H1 (cell line): ENCODE measurements around the gene MLLT11. TPM values are rescaled to one million over a fixed set of nuclear protein-coding genes. Genes with fewer than 3 reads are reported as not detected.

Experiments
- CTCF ChIA-PET: fragments of 300-600 bp; sonication (Branson Sonifier 250); formaldehyde crosslinking; loops from one replicate; lab custom pipeline; 2021; ENCODE audit not compliant: partially characterized antibody; lab: Charles Lee
- POLR2A ChIA-PET: fragments of 300-600 bp; sonication (Branson Sonifier 250); formaldehyde crosslinking; loops from one replicate; lab custom pipeline; 2021; ENCODE audit warnings: inconsistent platforms; ENCODE audit not compliant: partially characterized antibody; lab: Charles Lee
- DNase-seq, 2 experiments: peaks; one replicate each; pipeline versions ENCODE4 v3.0.0 to v3.0.0-alpha.2; 2010 to 2022; ENCODE audit warnings: low spot score in 2 of 2, low read depth in 1 of 2, mixed read lengths in 1 of 2
- FAIRE-seq: peaks from 2 replicates; lab custom pipeline; 2011; peaks lifted over from hg19 to GRCh38; lab: Jason Lieb, UNC
- H2AFZ ChIP-seq: 2 replicates; pipeline ENCODE4 v1.8.1; 2012; ENCODE audit warnings: low read length, inconsistent platforms
- H2AK5ac ChIP-seq: 2 replicates; pipeline ENCODE4 v1.6.1; 2013; ENCODE audit warnings: low read depth, low read length
- H2BK120ac ChIP-seq: replicated peaks from 2 replicates; pipeline ENCODE3; 2013; ENCODE audit warnings: low read depth, low read length, inconsistent platforms
- H2BK12ac ChIP-seq: 2 replicates; pipeline ENCODE4 v1.6.1; 2013; ENCODE audit warnings: low read depth, low read length
- H2BK15ac ChIP-seq: 2 replicates; pipeline ENCODE4 v1.6.1; 2013; ENCODE audit warnings: low read length
- H2BK20ac ChIP-seq: 2 replicates; pipeline ENCODE4 v1.6.1; 2013; ENCODE audit warnings: low read length
- H2BK5ac ChIP-seq: 2 replicates; pipeline ENCODE4 v1.6.1; 2013; ENCODE audit warnings: low read depth, low read length
- H3K14ac ChIP-seq: 2 replicates; pipeline ENCODE4 v1.6.1; 2013; ENCODE audit warnings: inconsistent platforms; ENCODE audit not compliant: insufficient read length
- H3K18ac ChIP-seq: 2 replicates; pipeline ENCODE4 v1.6.1; 2013; ENCODE audit warnings: low read length; ENCODE audit errors: extremely low read depth
- H3K23ac ChIP-seq: 2 replicates; pipeline ENCODE4 v1.6.1; 2013; ENCODE audit warnings: inconsistent platforms; ENCODE audit not compliant: insufficient read length
- H3K23me2 ChIP-seq: 2 replicates; pipeline ENCODE4 v1.6.1; 2013; ENCODE audit warnings: low read depth, low read length
- H3K27ac ChIP-seq: 2 replicates; pipeline ENCODE4 v1.6.1; 2011; ENCODE audit warnings: low read depth, low read length, inconsistent platforms
- H3K27me3 ChIP-seq, 4 experiments: replicated peaks in 1 of 4; 1 replicate in 1 of 4; 2 replicates in 3 of 4; pipeline versions ENCODE4 v1.6.1 to v1.8.1; 2011 to 2013; ENCODE audit warnings: low read length in 3 of 4, mild to moderate bottlenecking in 3 of 4, inconsistent platforms in 2 of 4, mixed read lengths in 2 of 4, moderate library complexity in 1 of 4; ENCODE audit not compliant: control insufficient read depth in 3 of 4, insufficient read depth in 3 of 4; ENCODE audit errors: extremely low read depth in 1 of 4
- H3K36me3 ChIP-seq, 4 experiments: 2 replicates each; pipeline versions ENCODE4 v1.6.1 to v1.8.1; 2011 to 2013; ENCODE audit warnings: mild to moderate bottlenecking in 4 of 4, low read length in 3 of 4, moderate library complexity in 2 of 4, control low read depth in 1 of 4, inconsistent platforms in 1 of 4; ENCODE audit not compliant: insufficient read depth in 4 of 4, control insufficient read depth in 2 of 4
- H3K4ac ChIP-seq: replicated peaks from 2 replicates; pipeline ENCODE3; 2013; ENCODE audit warnings: low read length, low read depth, mixed read lengths, inconsistent platforms; ENCODE audit not compliant: insufficient read length
- H3K4me1 ChIP-seq, 4 experiments: replicated peaks in 1 of 4; 1 replicate in 1 of 4; 2 replicates in 3 of 4; pipeline versions ENCODE4 v1.6.1 to v1.8.1; 2011 to 2013; ENCODE audit warnings: low read length in 3 of 4, inconsistent platforms in 2 of 4, mixed read lengths in 1 of 4; ENCODE audit not compliant: insufficient read depth in 4 of 4, control insufficient read depth in 3 of 4
- H3K4me2 ChIP-seq, 2 experiments: 2 replicates each; pipeline versions ENCODE4 v1.6.1 to v1.8.1; 2011 to 2013; ENCODE audit warnings: low read depth in 2 of 2, low read length in 2 of 2, control low read depth in 1 of 2, inconsistent platforms in 1 of 2, mild to moderate bottlenecking in 1 of 2; ENCODE audit not compliant: insufficient read depth in 1 of 2
- H3K4me3 ChIP-seq, 4 experiments: fragments of 200-600, 300-600 bp in 1 of 4; sonication (generic), shearing (Covaris generic), sonication (Bioruptor Twin) in 1 of 4; 2 replicates each; pipeline versions ENCODE4 v1.5.1 to v1.8.1; 2011 to 2016; ENCODE audit warnings: low read length in 4 of 4, low read depth in 3 of 4, control low read depth in 2 of 4, inconsistent platforms in 2 of 4, mild to moderate bottlenecking in 2 of 4, mixed read lengths in 1 of 4, moderate library complexity in 1 of 4; ENCODE audit not compliant: insufficient read depth in 2 of 4; ENCODE audit errors: extremely low read depth in 1 of 4
- H3K56ac ChIP-seq: replicated peaks from 2 replicates; pipeline ENCODE3; 2013; ENCODE audit warnings: low read depth, mild to moderate bottlenecking, mixed read lengths, low read length, inconsistent platforms; ENCODE audit not compliant: insufficient read length
- H3K79me1 ChIP-seq: 2 replicates; pipeline ENCODE4 v1.6.1; 2013; ENCODE audit warnings: low read depth, low read length, control low read depth
- H3K79me2 ChIP-seq, 2 experiments: 2 replicates each; pipeline versions ENCODE4 v1.6.1 to v1.8.1; 2012 to 2013; ENCODE audit warnings: low read length in 2 of 2, mild to moderate bottlenecking in 2 of 2, inconsistent platforms in 1 of 2; ENCODE audit not compliant: insufficient read depth in 2 of 2, control insufficient read depth in 1 of 2
- H3K9ac ChIP-seq, 4 experiments: replicated peaks in 1 of 4; 1 replicate in 1 of 4; 2 replicates in 3 of 4; pipeline versions ENCODE4 v1.6.1 to v1.8.1; 2011 to 2013; ENCODE audit warnings: low read depth in 3 of 4, low read length in 3 of 4, control low read depth in 2 of 4, mild to moderate bottlenecking in 2 of 4, moderate library complexity in 2 of 4, inconsistent platforms in 1 of 4; ENCODE audit errors: extremely low read depth in 1 of 4
- H3K9me3 ChIP-seq, 2 experiments: 2 replicates each; pipeline versions ENCODE4 v1.6.1 to v1.8.1; 2012 to 2013; ENCODE audit warnings: mild to moderate bottlenecking in 2 of 2, moderate library complexity in 2 of 2, control low read depth in 1 of 2, inconsistent platforms in 1 of 2, low read depth in 1 of 2, low read length in 1 of 2, mixed read lengths in 1 of 2; ENCODE audit not compliant: insufficient read depth in 2 of 2
- H4K20me1 ChIP-seq, 2 experiments: replicated peaks in 1 of 2; 2 replicates each; pipeline versions ENCODE3 to v1.8.1; 2011 to 2013; ENCODE audit warnings: inconsistent platforms in 2 of 2, low read length in 2 of 2, mild to moderate bottlenecking in 1 of 2; ENCODE audit not compliant: insufficient read depth in 2 of 2, control insufficient read depth in 1 of 2
- H4K5ac ChIP-seq: 2 replicates; pipeline ENCODE4 v1.6.1; 2013; ENCODE audit warnings: low read length, low read depth, mixed read lengths, inconsistent platforms; ENCODE audit not compliant: insufficient read length
- H4K8ac ChIP-seq: 2 replicates; pipeline ENCODE4 v1.8.0; 2013; ENCODE audit warnings: mild to moderate bottlenecking, moderate library complexity, low read length, inconsistent platforms; ENCODE audit not compliant: insufficient read depth; ENCODE audit errors: extremely low read depth
- H4K91ac ChIP-seq: replicated peaks from 2 replicates; pipeline ENCODE3; 2013; ENCODE audit warnings: low read length, mixed read lengths, inconsistent platforms; ENCODE audit not compliant: insufficient read length
- ATF2 ChIP-seq: IDR thresholded peaks from 2 replicates; pipeline ENCODE4 v1.6.1; 2012; ENCODE audit warnings: low read length, inconsistent platforms
- KDM1A ChIP-seq: fragments of 200-600, 300-600 bp; sonication (generic); IDR thresholded peaks from 2 replicates; pipeline ENCODE4 v1.7.1; 2016; ENCODE audit warnings: mild to moderate bottlenecking, low read length, borderline replicate concordance
- TCF12 ChIP-seq: IDR thresholded peaks from 2 replicates; pipeline ENCODE4 v1.6.1; 2011; ENCODE audit warnings: low read depth, mild to moderate bottlenecking, low read length
- TEAD4 ChIP-seq: IDR thresholded peaks from 2 replicates; pipeline ENCODE4 v1.6.1; 2012; ENCODE audit warnings: low read depth, low read length, inconsistent platforms, mixed read lengths
- USF2 ChIP-seq: IDR thresholded peaks from 2 replicates; pipeline ENCODE4 v1.6.1; 2011; ENCODE audit warnings: low read length, improper control_type of control experiment
- YY1 ChIP-seq: IDR thresholded peaks from 2 replicates; pipeline ENCODE4 v1.6.1; 2011; ENCODE audit warnings: low read depth, mild to moderate bottlenecking, low read length
- WGBS, 2 experiments: shearing (Covaris generic) in 1 of 2; methylation state at CpG; one replicate each; pipeline versions ENCODE4 v1.1.6 to v1.1.7; 2013 to 2015; ENCODE audit warnings: low lambda C conversion rate in 2 of 2, mixed read lengths in 2 of 2, inconsistent platforms in 1 of 2, low coverage in 1 of 2, missing lambda C conversion rate in 1 of 2; ENCODE audit not compliant: insufficient replicate concordance in 2 of 2, insufficient coverage in 1 of 2, insufficient read length in 1 of 2; ENCODE audit errors: extremely low coverage in 1 of 2, missing lambda C conversion rate in 1 of 2; 5-methylcytosine and 5-hydroxymethylcytosine counted together
- polyA plus RNA-seq, 7 experiments: library from polyadenylated mRNA; depleted of rRNA in 3 of 7; stranded (reverse) in 5 of 7; unstranded in 2 of 7; fragments of >200 nt in 5 of 7; fragments of 200-250 nt in 2 of 7; gene quantifications; 1 replicate in 5 of 7; 2 replicates in 1 of 7; 4 replicates in 1 of 7; pipeline versions ENCODE4 v1.2.1 to v1.2.3, GENCODE V29; 2011 to 2013; ENCODE audit warnings: missing spikeins in 2 of 7, mixed read lengths in 2 of 7
- total RNA-seq: library from RNA; stranded (reverse); fragmentation: NEBNext Ultra II Directional; extraction: Animal tissue kit (Norgen Biotek cat#: 25700); gene quantifications from 2 replicates; pipeline ENCODE4 v1.2.1, GENCODE V29; 2021

MLLT11 gene
- total and polyA plus RNA-seq, 2 of the 8 experiments (the other 6 are each of a cell fraction or from before 2014, with no cell fraction given), result 13.7 to 18.1 TPM

- Histone ChIP-seq H3K27ac (no peak overlapping the region), H3K56ac (no peak overlapping the region), H4K5ac (no peak overlapping the region), H2BK20ac (no peak overlapping the region), H4K91ac (no peak overlapping the region), H2BK12ac (no peak overlapping the region), H3K4ac (no peak overlapping the region), H3K23ac (no peak overlapping the region), H2BK120ac (no peak overlapping the region), H3K4me3 (peak overlapping the region in 3 of 4 experiments; percentile 80 to 97 (median 94); a peak in 5 of 8 replicates), H2AFZ (no peak overlapping the region), H3K23me2 (peaks cover 13% of the 10 kb centered on the region; the same call in 1 of the 2 replicates), H4K8ac (no peak overlapping the region), H2BK15ac (no peak overlapping the region), H3K18ac (no peak overlapping the region), H3K9ac (no peak overlapping the region), H3K4me1 (peaks cover 4 to 14% (median 6%) of the 10 kb centered on the region in 4 experiments; a peak in 6 of 7 replicates), H3K27me3 (no peaks in the 10 kb centered on the region), H2AK5ac (no peak overlapping the region), H3K36me3 (peaks cover 0 to 1% (median under 1%) of the 10 kb centered on the region in 4 experiments; a peak in 5 of 8 replicates), H4K20me1 (peaks cover 0 to 5% of the 10 kb centered on the region in 2 experiments), H2BK5ac (no peak overlapping the region), H3K79me2 (peaks cover 7 to 78% of the 10 kb centered on the region in 2 experiments), H3K4me2 (peak overlapping the region; percentile 81 to 96), H3K9me3 (no peaks in the 10 kb centered on the region), H3K14ac (no peak overlapping the region), H3K79me1 (peaks cover 4% of the 10 kb centered on the region)
- no peak for DNase-seq
- CTCF ChIA-PET, result interaction anchor here (1.3 to 7.3 kb wide), 6 partner anchors 10 to 103 kb away, joined by 4 to 95 read pairs (median 14); partner anchors contain the start of genes C1orf56 and GABPB2
- FAIRE-seq, result no peak
- 88% methylated on average over 2 of the region's 2 CpGs; no CpG with 5 or more reads in 1 of the 2 experiments for WGBS, 2 experiments
- POLR2A ChIA-PET, result interaction anchor here (0.6 to 9.1 kb wide), 3 partner anchors 9 to 90 kb away, joined by 3 to 107 read pairs (median 47); partner anchors contain the start of genes C1orf56 and GABPB2
- no peak for TF ChIP-seq TEAD4
- TF ChIP-seq YY1, result no peak
- TF ChIP-seq KDM1A, result no peak
- no peak for TF ChIP-seq TCF12
- TF ChIP-seq ATF2, result no peak
- TF ChIP-seq USF2, result no peak
Observed at GRCh38 chr1:151061704-151062103, 1.5 kb downstream of the MLLT11 start.
